Muscle layer of duodenum (tissue), 2 donors: ENCODE results near the gene KRTAP5-4.
"Not testable (repeated sequence)": the region's sequence is repeated elsewhere in the genome, so short reads cannot be mapped to it uniquely, and the experiment has no call there.

Source experiments
- H3K27ac ChIP-seq: one replicate; pipeline ENCODE4 v1.7.0; 2013; ENCODE audit warnings: mild to moderate bottlenecking, low read length
- H3K27me3 ChIP-seq: one replicate; pipeline ENCODE4 v1.7.0; 2013; ENCODE audit warnings: low read depth, mild to moderate bottlenecking, control low read depth, low read length
- H3K36me3 ChIP-seq, 2 donors: one replicate each; pipeline ENCODE4 v1.7.0; 2013; ENCODE audit warnings: low read length in 2 of 2, control low read depth in 1 of 2, mild to moderate bottlenecking in 1 of 2; ENCODE audit not compliant: insufficient read depth in 2 of 2, control insufficient read depth in 1 of 2
- H3K4me1 ChIP-seq, 2 donors: one replicate each; pipeline ENCODE4 v1.7.0; 2013; ENCODE audit warnings: low read length in 2 of 2, mild to moderate bottlenecking in 2 of 2, control low read depth in 1 of 2, moderate library complexity in 1 of 2; ENCODE audit not compliant: insufficient read depth in 2 of 2, control insufficient read depth in 1 of 2
- H3K4me3 ChIP-seq, 2 donors: one replicate each; pipeline ENCODE4 v1.7.0; 2013; ENCODE audit warnings: low read length in 2 of 2, low read depth in 1 of 2, mild to moderate bottlenecking in 1 of 2
- H3K9me3 ChIP-seq, 2 donors: one replicate each; pipeline ENCODE4 v1.7.0; 2013; ENCODE audit warnings: low read length in 2 of 2, control low read depth in 1 of 2, mild to moderate bottlenecking in 1 of 2; ENCODE audit not compliant: control insufficient read depth in 1 of 2
- donor health status: healthy.

The KRTAP5-4 gene

DNA sequence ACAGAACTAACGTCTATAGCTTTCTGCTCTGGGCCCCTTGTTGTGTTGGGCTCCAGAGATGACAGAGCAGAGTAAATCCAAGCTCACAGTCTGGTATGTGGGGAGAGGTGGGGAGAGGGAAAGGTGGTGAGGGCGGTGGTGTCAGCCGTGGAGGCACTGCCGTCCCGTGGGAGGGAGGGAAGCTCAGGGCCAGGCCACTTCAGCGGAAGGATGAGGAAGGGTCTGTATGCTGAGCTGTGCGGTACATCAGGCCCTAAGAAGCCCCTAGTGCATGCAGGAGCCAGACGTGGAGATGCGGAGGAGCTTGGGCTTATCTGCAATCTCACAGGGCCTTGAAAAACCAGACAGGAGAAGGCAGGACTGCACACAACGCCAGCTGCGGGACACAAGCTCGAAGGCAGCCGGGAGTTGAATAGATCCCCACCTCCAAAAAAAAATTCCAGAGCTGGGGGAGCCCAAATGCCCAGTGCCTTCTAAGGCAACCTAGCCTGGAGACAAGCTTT, 9.2 kb upstream of the KRTAP5-4 start:
- Histone ChIP-seq H3K4me1 (no peaks in the 10 kb centered on the region), H3K27me3 (peaks cover 4% of the 10 kb centered on the region), H3K9me3 (no peaks in the 10 kb centered on the region), H3K4me3 (no peak overlapping the region), H3K36me3 (no peaks in the 10 kb centered on the region), H3K27ac (no peak overlapping the region)

- H3K27ac ChIP-seq: no peak overlapping the region
- no peak overlapping the region for H3K4me3 ChIP-seq
- no peaks in the 10 kb centered on the region for H3K9me3 ChIP-seq
- H3K4me1 ChIP-seq: no peaks in the 10 kb centered on the region
- H3K36me3 ChIP-seq: no peaks in the 10 kb centered on the region
- peaks cover 4% of the 10 kb centered on the region for H3K27me3 ChIP-seq
Measured at GRCh38 chr11:1630271-1630670, 8.3 kb upstream of the KRTAP5-4 start.

DNA sequence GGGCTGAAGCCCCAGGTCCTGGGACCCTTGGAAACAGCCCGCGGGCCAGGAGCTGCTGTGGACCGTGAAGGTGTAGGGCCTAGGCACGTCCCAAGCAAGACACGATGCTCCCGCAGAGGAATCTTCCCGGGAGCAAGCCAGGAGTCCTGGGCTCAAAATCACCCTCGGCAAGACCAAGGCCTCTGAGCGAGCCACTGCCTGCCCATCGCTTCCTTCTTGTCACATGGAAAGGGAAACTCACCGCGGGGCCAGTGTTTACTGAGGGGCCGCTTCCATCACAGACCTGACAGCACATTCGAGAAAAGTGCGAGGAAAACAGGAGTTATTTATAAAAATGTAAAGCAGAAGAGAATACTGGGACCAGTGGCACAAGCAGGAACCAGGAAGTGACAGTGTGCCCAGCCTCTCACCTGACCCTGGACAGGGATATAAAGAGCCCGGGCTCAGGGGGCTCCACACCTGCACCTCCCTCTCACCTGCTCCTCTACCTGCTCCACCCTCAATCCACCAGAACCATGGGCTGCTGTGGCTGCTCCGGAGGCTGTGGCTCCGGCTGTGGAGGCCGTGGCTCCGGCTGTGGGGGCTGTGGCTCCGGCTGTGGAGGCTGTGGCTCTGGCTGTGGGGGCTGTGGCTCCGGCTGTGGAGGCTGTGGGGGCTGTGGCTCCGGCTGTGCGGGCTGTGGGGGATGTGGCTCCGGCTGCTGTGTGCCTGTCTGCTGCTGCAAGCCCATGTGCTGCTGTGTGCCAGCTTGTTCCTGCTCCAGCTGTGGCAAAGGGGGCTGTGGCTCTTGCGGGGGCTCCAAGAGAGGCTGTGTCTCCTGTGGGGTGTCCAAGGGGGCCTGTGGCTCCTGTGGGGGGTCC, 7.6 kb upstream of the KRTAP5-4 start, which contains the start of gene KRTAP5-5:
Gene KRTAP5-5, plus strand, starts transcription at position 450 of the 860 bp plus-strand sequence. Its CDS starts 66 bp downstream, at position 516.
- H3K4me1 ChIP-seq: no peaks in the 10 kb centered on the region
- no peak within 1 kb of the TSS for H3K27ac ChIP-seq
- no peak within 1 kb of the TSS for H3K4me3 ChIP-seq
- peaks cover 4% of the 10 kb centered on the region for H3K27me3 ChIP-seq
- no peaks in the 10 kb centered on the region for H3K9me3 ChIP-seq
- no peaks in the 10 kb centered on the region for H3K36me3 ChIP-seq

GRCh38 chr11:1628506-1629325, 6.8 kb upstream of the KRTAP5-4 start:
- Histone ChIP-seq H3K9me3 (no peaks in the 10 kb centered on the region), H3K4me3 (no peak overlapping the region), H3K27ac (no peak overlapping the region), H3K36me3 (no peaks in the 10 kb centered on the region), H3K4me1 (no peaks in the 10 kb centered on the region), H3K27me3 (peaks cover 4% of the 10 kb centered on the region)

DNA sequence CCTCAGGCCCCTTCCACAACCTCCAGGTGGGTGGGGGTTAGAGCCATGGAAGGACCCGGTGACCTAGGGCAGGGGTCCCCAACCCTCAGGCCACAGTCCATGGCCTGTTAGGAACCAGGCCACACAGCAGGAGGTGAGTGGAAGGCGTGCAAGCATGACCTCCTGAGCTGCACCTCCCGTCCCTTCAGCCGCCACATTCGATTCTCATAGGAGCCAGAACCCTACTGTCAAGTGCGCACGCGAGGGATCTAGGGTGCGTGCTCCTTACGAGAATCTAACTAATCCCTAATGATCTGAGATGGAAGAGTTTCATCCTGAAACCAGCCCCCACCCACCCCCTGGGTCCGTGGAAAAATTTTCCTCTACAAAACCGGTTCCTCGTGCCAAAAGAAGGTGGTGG, 3.6 kb upstream of the KRTAP5-4 start:
- Histone ChIP-seq H3K4me3 (no peak overlapping the region), H3K9me3 (no peaks in the 10 kb centered on the region), H3K36me3 (no peaks in the 10 kb centered on the region), H3K4me1 (no peaks in the 10 kb centered on the region), H3K27me3 (peaks cover 4% of the 10 kb centered on the region), H3K27ac (no peak overlapping the region)

DNA sequence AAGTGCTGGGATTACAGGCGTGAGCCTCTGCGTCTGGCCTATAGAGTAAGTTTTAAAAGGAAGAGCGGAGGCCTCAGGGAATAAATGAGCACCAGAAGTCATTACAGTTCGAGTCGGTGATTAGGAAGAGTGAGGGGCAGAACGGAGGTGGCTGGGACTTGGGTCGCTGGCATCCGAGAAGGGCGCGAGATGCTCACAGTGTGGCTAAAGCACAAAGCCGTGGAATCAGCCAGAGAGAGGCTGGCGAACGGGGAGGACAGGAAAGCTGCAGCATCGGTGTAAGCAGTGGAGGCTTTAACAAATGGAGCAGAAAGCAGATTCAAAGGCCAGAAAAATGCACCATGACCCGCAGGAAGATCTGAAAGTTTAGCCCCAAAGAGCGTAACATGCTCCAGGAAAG, 2.7 kb upstream of the KRTAP5-4 start:
- no peaks in the 10 kb centered on the region for H3K9me3 ChIP-seq
- H3K36me3 ChIP-seq: no peaks in the 10 kb centered on the region
- H3K27me3 ChIP-seq: peaks cover 4% of the 10 kb centered on the region
- H3K27ac ChIP-seq: no peak overlapping the region
- H3K4me1 ChIP-seq: no peaks in the 10 kb centered on the region
- H3K4me3 ChIP-seq: no peak overlapping the region

DNA sequence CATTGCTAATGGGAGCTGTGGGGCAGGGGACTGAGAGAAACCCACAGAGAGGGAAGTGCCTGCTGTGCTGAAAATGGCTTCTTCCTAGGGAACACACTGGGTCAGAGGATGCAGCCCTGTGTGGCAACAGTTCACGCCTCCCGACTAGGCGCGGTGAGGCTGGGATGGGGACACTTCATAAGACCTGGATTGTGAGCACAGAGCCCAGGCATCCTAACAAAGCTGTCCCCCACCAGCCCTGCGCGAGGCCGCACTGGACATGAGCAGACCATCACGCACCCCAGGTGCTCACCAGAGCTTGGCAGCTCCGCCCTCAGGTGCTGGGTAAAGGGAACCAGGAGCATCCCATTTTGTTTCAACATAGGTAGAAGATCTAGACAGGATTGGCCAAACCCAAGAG, 1.8 kb upstream of the KRTAP5-4 start:
- Histone ChIP-seq H3K27ac (no peak overlapping the region), H3K36me3 (no peaks in the 10 kb centered on the region), H3K9me3 (no peaks in the 10 kb centered on the region), H3K4me3 (no peak overlapping the region), H3K4me1 (no peaks in the 10 kb centered on the region), H3K27me3 (no peaks in the 10 kb centered on the region)

GRCh38 chr11:1619449-1619848, 2.5 kb downstream of the KRTAP5-4 start:
- Histone ChIP-seq H3K27me3 (peaks cover 4% of the 10 kb centered on the region), H3K9me3 (no peaks in the 10 kb centered on the region), H3K4me1 (no peaks in the 10 kb centered on the region), H3K36me3 (no peaks in the 10 kb centered on the region), H3K4me3 (no peak overlapping the region), H3K27ac (no peak overlapping the region)

DNA sequence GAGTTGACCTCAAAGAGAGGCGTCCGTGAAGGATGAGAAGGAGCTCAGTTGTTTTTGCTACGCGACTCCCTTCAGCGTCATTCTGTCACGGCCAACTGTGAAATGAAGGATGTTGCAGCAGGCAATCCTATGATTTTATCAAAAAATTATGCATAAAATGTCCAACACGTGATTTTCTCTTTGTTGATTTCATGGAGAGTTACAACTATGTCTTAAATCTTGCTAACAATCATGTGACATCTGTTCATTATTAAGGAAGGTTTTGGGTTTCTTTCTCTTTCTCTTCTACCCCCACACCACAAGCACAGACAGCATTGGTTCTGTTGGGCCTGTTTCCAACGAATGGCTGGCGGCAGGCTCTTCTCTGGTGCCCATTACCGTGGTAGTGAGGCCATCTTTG, 3.7 kb downstream of the KRTAP5-4 start:
- Histone ChIP-seq H3K36me3 (no peaks in the 10 kb centered on the region), H3K27ac (no peak overlapping the region), H3K27me3 (peaks cover 4% of the 10 kb centered on the region), H3K9me3 (no peaks in the 10 kb centered on the region), H3K4me3 (no peak overlapping the region), H3K4me1 (no peaks in the 10 kb centered on the region)

DNA sequence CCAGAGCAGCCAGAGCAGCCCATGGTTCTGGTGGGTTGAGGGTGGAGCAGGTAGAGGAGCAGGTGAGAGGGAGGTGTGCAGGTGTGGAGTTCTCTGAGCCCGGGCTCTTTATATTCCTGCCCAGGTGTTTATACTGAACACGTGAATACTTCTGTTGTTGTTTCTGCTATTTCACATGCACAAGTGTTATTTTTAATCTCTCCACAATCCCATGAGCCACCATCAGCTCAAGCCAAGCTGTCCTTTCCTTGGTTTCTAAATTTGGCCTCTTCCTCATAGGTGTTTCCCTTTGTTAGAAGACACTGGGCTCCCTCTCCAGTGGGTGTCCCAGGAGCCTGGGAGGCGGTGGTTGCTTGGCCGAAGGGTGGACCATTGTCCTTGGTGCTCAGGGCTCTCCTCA, 13.6 kb downstream of the KRTAP5-4 start, which contains the start of gene KRTAP5-3:
Gene KRTAP5-3, minus strand, starts transcription at position 101 of the 400 bp plus-strand sequence. Its CDS starts 78 bp downstream, at position 23.
- no peak within 1 kb of the TSS for H3K27ac ChIP-seq
- no peaks in the 10 kb centered on the region for H3K27me3 ChIP-seq
- no peaks in the 10 kb centered on the region for H3K9me3 ChIP-seq
- H3K4me3 ChIP-seq: no peak within 1 kb of the TSS
- no peaks in the 10 kb centered on the region for H3K4me1 ChIP-seq
- no peaks in the 10 kb centered on the region for H3K36me3 ChIP-seq

- not testable (repeated sequence) for H3K27ac ChIP-seq, H3K4me3 ChIP-seq, H3K4me1 ChIP-seq, H3K27me3 ChIP-seq, H3K9me3 ChIP-seq, H3K36me3 ChIP-seq
Measured at GRCh38 chr11:1607901-1608300, 14.0 kb downstream of the KRTAP5-4 start.
